GM23338 (cell line): ENCODE results near the gene ADGRD1.

ENCODE experiments used
- CREB1 ChIP-seq: fragments of 250-450 bp; sonication (Bioruptor Pico); IDR thresholded peaks from 2 replicates; pipeline ENCODE4 v1.5.0; 2020; ENCODE audit warnings: low read depth, mild to moderate bottlenecking, moderate library complexity
- EZH2 ChIP-seq: fragments of 200-600 bp; sonication (generic); IDR thresholded peaks from one replicate; pipeline ENCODE4 v1.8.0; 2017; ENCODE audit warnings: antibody characterized with exemption, mild to moderate bottlenecking, low read depth; ENCODE audit not compliant: unreplicated experiment
- EZH2phosphoT487 ChIP-seq: fragments of 200-600 bp; sonication (generic); IDR thresholded peaks from one replicate; pipeline ENCODE4 v1.8.1; 2018; ENCODE audit warnings: antibody characterized with exemption; ENCODE audit not compliant: unreplicated experiment
- NANOG ChIP-seq: IDR thresholded peaks from 2 replicates; pipeline ENCODE4 v1.6.1; 2016; ENCODE audit warnings: antibody characterized with exemption, borderline replicate concordance
- POLR2AphosphoS5 ChIP-seq: IDR thresholded peaks from 2 replicates; pipeline ENCODE4 v1.6.1; 2016; ENCODE audit warnings: antibody characterized with exemption, low read depth
- TF ChIP-seq, protein P1 (sequence below), 2 experiments: fragments of 200-600 bp in 1 of 2; sonication (generic) in 1 of 2; conservative IDR thresholded peaks; 2 replicates each; pipeline versions ENCODE4 v1.5.1 to v1.6.1; 2016 to 2017; ENCODE audit warnings: antibody characterized with exemption in 2 of 2, low read depth in 2 of 2, mild to moderate bottlenecking in 2 of 2, moderate library complexity in 1 of 2
- TF ChIP-seq, protein P2 (sequence below): IDR thresholded peaks from one replicate; pipeline ENCODE4 v1.6.1; 2018; ENCODE audit warnings: antibody characterized with exemption; ENCODE audit not compliant: unreplicated experiment
- TF ChIP-seq, protein P3 (sequence below): IDR thresholded peaks from 2 replicates; pipeline ENCODE4 v1.6.1; 2016; ENCODE audit warnings: antibody characterized with exemption

DNA sequence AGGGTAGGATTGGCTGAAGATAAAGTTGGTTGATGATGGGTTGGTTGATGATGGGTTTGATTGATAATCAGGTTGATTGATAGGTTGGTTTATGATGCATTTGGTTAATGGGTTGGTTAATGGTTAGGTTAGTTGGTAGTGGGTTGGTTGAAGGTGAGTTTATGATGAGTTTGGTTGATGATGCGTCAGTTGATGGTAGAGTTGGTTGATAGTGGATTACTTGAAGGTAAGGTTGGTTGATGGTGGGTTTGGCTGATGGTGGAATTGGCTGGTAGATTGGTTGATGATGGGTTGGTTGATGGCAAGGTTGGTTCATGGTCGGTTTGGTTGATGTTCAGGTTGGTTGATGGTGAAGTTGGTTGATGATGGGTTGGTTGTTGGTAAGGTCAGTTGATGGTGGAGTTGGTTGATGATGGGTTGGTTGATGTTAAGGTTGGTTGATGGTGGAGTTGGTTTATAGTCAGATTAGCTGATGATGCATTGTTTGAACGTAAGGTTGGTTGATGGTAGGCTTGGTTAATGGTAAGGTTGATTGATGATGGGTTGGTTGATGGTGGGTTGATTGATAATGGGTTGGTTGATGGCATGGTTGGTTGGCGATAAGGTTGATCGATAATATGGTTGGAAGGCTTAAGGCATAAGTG is 146.4 kb downstream of the ADGRD1 start:
- TF ChIP-seq, protein P1, sequence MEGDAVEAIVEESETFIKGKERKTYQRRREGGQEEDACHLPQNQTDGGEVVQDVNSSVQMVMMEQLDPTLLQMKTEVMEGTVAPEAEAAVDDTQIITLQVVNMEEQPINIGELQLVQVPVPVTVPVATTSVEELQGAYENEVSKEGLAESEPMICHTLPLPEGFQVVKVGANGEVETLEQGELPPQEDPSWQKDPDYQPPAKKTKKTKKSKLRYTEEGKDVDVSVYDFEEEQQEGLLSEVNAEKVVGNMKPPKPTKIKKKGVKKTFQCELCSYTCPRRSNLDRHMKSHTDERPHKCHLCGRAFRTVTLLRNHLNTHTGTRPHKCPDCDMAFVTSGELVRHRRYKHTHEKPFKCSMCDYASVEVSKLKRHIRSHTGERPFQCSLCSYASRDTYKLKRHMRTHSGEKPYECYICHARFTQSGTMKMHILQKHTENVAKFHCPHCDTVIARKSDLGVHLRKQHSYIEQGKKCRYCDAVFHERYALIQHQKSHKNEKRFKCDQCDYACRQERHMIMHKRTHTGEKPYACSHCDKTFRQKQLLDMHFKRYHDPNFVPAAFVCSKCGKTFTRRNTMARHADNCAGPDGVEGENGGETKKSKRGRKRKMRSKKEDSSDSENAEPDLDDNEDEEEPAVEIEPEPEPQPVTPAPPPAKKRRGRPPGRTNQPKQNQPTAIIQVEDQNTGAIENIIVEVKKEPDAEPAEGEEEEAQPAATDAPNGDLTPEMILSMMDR (conservative IDR thresholded peaks at IDR 0.05; ENCODE audit: low read depth in 2 of 2): no peak
- no peak for TF ChIP-seq EZH2phosphoT487
- TF ChIP-seq, protein P2, sequence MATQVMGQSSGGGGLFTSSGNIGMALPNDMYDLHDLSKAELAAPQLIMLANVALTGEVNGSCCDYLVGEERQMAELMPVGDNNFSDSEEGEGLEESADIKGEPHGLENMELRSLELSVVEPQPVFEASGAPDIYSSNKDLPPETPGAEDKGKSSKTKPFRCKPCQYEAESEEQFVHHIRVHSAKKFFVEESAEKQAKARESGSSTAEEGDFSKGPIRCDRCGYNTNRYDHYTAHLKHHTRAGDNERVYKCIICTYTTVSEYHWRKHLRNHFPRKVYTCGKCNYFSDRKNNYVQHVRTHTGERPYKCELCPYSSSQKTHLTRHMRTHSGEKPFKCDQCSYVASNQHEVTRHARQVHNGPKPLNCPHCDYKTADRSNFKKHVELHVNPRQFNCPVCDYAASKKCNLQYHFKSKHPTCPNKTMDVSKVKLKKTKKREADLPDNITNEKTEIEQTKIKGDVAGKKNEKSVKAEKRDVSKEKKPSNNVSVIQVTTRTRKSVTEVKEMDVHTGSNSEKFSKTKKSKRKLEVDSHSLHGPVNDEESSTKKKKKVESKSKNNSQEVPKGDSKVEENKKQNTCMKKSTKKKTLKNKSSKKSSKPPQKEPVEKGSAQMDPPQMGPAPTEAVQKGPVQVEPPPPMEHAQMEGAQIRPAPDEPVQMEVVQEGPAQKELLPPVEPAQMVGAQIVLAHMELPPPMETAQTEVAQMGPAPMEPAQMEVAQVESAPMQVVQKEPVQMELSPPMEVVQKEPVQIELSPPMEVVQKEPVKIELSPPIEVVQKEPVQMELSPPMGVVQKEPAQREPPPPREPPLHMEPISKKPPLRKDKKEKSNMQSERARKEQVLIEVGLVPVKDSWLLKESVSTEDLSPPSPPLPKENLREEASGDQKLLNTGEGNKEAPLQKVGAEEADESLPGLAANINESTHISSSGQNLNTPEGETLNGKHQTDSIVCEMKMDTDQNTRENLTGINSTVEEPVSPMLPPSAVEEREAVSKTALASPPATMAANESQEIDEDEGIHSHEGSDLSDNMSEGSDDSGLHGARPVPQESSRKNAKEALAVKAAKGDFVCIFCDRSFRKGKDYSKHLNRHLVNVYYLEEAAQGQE: no peak
- no peak for TF ChIP-seq CREB1 (CRISPR knock-in tag)
- TF ChIP-seq, protein P3, sequence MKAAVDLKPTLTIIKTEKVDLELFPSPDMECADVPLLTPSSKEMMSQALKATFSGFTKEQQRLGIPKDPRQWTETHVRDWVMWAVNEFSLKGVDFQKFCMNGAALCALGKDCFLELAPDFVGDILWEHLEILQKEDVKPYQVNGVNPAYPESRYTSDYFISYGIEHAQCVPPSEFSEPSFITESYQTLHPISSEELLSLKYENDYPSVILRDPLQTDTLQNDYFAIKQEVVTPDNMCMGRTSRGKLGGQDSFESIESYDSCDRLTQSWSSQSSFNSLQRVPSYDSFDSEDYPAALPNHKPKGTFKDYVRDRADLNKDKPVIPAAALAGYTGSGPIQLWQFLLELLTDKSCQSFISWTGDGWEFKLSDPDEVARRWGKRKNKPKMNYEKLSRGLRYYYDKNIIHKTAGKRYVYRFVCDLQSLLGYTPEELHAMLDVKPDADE: no peak
- TF ChIP-seq POLR2AphosphoS5: no peak
- TF ChIP-seq EZH2: no peak
- no peak for TF ChIP-seq NANOG
